GM10266 (cell line): ENCODE results near the gene INPPL1.

Experiments
- DNase-seq: peaks from one replicate; pipeline ENCODE4 v3.0.0; 2012; ENCODE audit errors: extremely low spot score
- CTCF ChIP-seq: IDR thresholded peaks from 2 replicates; pipeline ENCODE4 v1.5.1; 2012; ENCODE audit warnings: mild to moderate bottlenecking, low read depth; ENCODE audit not compliant: control insufficient read depth, insufficient read depth; ENCODE audit errors: missing control alignments

The INPPL1 gene

DNA sequence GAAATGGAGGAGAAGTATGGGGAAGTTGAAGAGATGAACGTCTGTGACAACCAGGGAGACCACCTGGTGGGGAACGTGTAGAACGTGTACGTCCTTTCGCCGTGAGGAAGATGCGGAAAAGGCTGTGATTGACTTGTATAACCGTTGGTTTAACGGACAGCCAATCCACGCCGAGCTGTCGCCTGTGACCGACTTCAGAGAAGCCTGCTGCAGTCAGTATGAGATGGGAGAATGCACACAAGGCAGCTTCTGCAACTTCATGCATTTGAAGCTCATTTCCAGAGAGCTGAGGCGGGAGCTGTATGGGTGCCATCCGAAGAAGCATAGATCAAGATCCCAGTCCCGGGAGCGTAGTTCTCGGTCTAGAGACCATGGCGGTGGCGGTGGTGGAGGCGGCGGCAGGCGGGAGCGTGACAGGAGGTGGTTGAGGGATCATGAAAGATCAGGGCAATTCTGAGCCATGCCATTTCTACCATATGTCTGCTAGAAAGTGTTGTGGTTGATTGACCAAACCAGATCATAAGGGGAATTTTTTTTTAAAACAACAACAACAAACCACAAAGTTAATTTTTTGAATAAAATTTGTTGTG, 56.3 kb downstream of the INPPL1 start:
- no peak for TF ChIP-seq CTCF
- no peak for DNase-seq

GRCh38 chr11:72283947-72284346, 59.4 kb downstream of the INPPL1 start:
- no peak for DNase-seq
- no peak for TF ChIP-seq CTCF

DNA sequence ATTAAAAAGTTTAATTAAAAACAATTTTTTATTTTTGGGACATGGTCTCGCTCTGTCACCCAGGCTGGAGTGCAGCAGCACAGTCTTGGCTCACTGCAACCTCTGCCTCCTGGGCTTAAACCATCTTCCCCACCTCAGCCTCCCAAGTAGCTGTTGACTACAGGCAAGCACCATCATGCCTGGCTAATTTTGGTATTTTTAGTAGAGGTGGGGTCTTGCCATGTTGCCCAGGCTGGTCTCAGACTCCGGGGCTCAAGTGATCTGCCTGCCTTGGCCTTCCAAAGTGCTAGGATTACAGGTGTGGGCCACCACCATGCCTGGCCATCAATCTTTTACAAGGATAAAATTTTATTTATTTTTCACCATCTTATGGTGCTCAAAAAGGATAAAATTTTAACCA, 62.7 kb downstream of the INPPL1 start:
- DNase-seq: no peak
- TF ChIP-seq CTCF: no peak
